ENCODE measurements around the gene TMEM141.

DNA sequence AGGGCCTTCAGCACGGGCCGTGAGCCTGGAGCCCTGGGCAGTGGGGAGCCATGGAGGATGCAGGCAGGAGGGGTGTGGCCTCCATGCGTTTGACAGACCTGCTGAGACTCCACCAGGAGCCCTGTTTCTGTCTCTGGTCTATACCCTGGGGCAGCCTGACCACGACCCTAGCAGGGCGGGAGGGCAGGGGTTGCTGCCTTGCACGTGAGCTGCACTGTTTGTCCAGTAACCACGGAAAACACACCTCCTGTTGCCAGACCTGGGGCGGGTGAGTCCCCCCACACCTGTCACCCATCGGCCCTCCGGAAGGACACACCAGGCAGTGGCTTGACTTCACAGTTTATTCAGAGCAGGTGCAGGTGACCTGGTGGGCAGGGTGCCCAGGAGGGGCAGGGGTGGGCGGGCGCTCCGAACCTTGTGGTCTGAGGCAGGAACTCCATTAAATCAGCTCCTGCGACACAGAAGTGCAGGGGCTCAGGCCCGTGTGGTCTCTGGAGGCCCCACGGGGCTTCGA lies 37.0 kb upstream of the TMEM141 start:
- TF ChIP-seq, protein P1, sequence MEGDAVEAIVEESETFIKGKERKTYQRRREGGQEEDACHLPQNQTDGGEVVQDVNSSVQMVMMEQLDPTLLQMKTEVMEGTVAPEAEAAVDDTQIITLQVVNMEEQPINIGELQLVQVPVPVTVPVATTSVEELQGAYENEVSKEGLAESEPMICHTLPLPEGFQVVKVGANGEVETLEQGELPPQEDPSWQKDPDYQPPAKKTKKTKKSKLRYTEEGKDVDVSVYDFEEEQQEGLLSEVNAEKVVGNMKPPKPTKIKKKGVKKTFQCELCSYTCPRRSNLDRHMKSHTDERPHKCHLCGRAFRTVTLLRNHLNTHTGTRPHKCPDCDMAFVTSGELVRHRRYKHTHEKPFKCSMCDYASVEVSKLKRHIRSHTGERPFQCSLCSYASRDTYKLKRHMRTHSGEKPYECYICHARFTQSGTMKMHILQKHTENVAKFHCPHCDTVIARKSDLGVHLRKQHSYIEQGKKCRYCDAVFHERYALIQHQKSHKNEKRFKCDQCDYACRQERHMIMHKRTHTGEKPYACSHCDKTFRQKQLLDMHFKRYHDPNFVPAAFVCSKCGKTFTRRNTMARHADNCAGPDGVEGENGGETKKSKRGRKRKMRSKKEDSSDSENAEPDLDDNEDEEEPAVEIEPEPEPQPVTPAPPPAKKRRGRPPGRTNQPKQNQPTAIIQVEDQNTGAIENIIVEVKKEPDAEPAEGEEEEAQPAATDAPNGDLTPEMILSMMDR (IDR thresholded peaks at IDR 0.05; ENCODE audit: low read depth, low read length) = no peak
- TF ChIP-seq EZH2phosphoT487 (IDR thresholded peaks at IDR 0.05; ENCODE audit: low read depth) = no peak

Measured in OCI-LY3 (cell line).